Nephron progenitor cell (in vitro differentiated cells): Measurements from ENCODE around the gene WDR54.
A peak's percentile ranks its signal among the peaks of the same experiment; 100 is the strongest.
"Not testable (repeated sequence)": the region's sequence is repeated elsewhere in the genome, so short reads cannot be mapped to it uniquely, and the experiment has no call there.

Experiments
- DNase-seq: peaks from one replicate; pipeline ENCODE4 v3.0.0; 2021
- H3K27ac Mint-ChIP-seq: 2 replicates; pipeline ENCODE4 v1.8.0; 2021; ENCODE audit warnings: mild to moderate bottlenecking, moderate library complexity, mixed read lengths
- H3K27me3 Mint-ChIP-seq: 2 replicates; pipeline ENCODE4 v1.8.0; 2021; ENCODE audit warnings: mild to moderate bottlenecking, low read depth, mixed read lengths; ENCODE audit not compliant: poor library complexity
- H3K36me3 Mint-ChIP-seq: 2 replicates; pipeline ENCODE4 v1.8.0; 2021; ENCODE audit warnings: low read depth, mixed read lengths
- H3K4me1 Mint-ChIP-seq: 2 replicates; pipeline ENCODE4 v1.8.0; 2021; ENCODE audit warnings: mixed read lengths
- H3K4me3 Mint-ChIP-seq: 2 replicates; pipeline ENCODE4 v1.8.0; 2021; ENCODE audit warnings: mild to moderate bottlenecking, moderate library complexity, mixed read lengths
- H3K9me3 Mint-ChIP-seq: 2 replicates; pipeline ENCODE4 v1.8.0; 2021; ENCODE audit warnings: mild to moderate bottlenecking, moderate library complexity, mixed read lengths
- TF ChIP-seq, protein P1 (sequence below): fragments of 200-600 bp; sonication (generic); IDR thresholded peaks from 2 replicates; pipeline ENCODE4 v1.5.0; 2021; ENCODE audit warnings: antibody characterized with exemption

The WDR54 gene

DNA sequence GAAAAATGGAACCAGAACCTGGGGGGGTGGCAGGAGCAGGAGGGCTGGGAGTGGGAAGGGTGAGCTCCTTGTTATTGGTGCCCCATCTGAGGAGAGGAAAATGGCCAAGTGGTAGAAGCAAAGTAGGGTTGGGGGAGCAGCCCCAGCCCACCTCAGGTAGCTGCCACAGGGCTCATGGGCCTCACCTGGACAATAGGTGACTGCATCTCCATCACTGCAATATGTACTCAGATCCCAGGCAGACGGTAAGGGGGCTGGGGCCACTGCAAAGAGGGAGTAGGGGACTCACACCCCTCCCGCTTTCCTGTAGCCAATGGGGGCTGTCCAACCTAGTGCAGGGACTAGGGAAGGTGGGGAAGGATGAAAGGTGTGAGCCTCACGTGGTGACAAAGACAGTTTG, 4.3 kb upstream of the WDR54 start:
- Mint-ChIP-seq H3K27me3 (peaks cover 14% of the 10 kb centered on the region), H3K4me3 (no peak overlapping the region), H3K36me3 (no peaks in the 10 kb centered on the region), H3K9me3 (no peaks in the 10 kb centered on the region), H3K4me1 (peaks cover 31% of the 10 kb centered on the region), H3K27ac (no peak overlapping the region)
- DNase-seq = no peak
- TF ChIP-seq, protein P1, sequence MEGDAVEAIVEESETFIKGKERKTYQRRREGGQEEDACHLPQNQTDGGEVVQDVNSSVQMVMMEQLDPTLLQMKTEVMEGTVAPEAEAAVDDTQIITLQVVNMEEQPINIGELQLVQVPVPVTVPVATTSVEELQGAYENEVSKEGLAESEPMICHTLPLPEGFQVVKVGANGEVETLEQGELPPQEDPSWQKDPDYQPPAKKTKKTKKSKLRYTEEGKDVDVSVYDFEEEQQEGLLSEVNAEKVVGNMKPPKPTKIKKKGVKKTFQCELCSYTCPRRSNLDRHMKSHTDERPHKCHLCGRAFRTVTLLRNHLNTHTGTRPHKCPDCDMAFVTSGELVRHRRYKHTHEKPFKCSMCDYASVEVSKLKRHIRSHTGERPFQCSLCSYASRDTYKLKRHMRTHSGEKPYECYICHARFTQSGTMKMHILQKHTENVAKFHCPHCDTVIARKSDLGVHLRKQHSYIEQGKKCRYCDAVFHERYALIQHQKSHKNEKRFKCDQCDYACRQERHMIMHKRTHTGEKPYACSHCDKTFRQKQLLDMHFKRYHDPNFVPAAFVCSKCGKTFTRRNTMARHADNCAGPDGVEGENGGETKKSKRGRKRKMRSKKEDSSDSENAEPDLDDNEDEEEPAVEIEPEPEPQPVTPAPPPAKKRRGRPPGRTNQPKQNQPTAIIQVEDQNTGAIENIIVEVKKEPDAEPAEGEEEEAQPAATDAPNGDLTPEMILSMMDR = no peak

GRCh38 chr2:74417763-74418162, 3.8 kb upstream of the WDR54 start:
- Mint-ChIP-seq H3K4me3 (no peak overlapping the region), H3K4me1 (peaks cover 36% of the 10 kb centered on the region), H3K9me3 (no peaks in the 10 kb centered on the region), H3K36me3 (no peaks in the 10 kb centered on the region), H3K27ac (no peak overlapping the region), H3K27me3 (peaks cover 17% of the 10 kb centered on the region)
- no peak for DNase-seq
- TF ChIP-seq, protein P1 = no peak

DNA sequence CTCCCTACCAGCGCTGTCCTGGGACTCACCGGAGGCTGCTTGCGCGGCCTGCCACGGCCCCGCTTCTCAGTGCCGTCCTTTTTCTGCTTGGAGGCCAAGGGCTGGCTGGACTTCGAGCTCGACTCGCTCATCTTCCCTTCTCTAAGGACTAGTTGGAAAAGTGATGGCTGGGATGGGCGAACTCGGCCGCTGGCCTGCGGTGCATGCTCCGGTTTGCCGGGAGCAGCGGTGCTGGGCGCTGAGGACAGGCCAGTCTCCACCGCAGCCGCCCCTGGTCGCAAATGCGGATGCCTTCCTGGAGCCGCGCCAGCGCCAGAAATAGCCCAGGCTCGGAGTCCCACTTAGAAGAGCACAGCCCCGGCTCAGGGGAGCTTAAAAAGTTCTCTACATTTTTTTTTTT, 3.2 kb upstream of the WDR54 start:
- TF ChIP-seq, protein P1 = no peak
- Mint-ChIP-seq H3K4me1 (peaks cover 39% of the 10 kb centered on the region), H3K36me3 (no peaks in the 10 kb centered on the region), H3K9me3 (no peaks in the 10 kb centered on the region), H3K27ac (no peak overlapping the region), H3K4me3 (no peak overlapping the region), H3K27me3 (peaks cover 19% of the 10 kb centered on the region)
- DNase-seq = no peak

- Mint-ChIP-seq H3K9me3 (no peaks in the 10 kb centered on the region), H3K4me1 (peaks cover 43% of the 10 kb centered on the region), H3K36me3 (no peaks in the 10 kb centered on the region), H3K27ac (no peak overlapping the region), H3K27me3 (peaks cover 21% of the 10 kb centered on the region), H3K4me3 (no peak overlapping the region)
- TF ChIP-seq, protein P1 = no peak
- DNase-seq = no peak
Observed at GRCh38 chr2:74419345-74419744, 2.2 kb upstream of the WDR54 start.

- TF ChIP-seq, protein P1 = no peak
- H3K4me1 Mint-ChIP-seq = peaks cover 49% of the 10 kb centered on the region
- H3K36me3 Mint-ChIP-seq = peaks cover 5% of the 10 kb centered on the region
- H3K27me3 Mint-ChIP-seq = peaks cover 21% of the 10 kb centered on the region
- no peak overlapping the region for H3K27ac Mint-ChIP-seq
- H3K4me3 Mint-ChIP-seq = peak overlapping the region; percentile 23
- H3K9me3 Mint-ChIP-seq = no peaks in the 10 kb centered on the region
- no peak for DNase-seq
Observed at GRCh38 chr2:74420006-74420405, 1.5 kb upstream of the WDR54 start.

GRCh38 chr2:74420443-74421103, 957 bp upstream of the WDR54 start:
- DNase-seq, H3K9me3 Mint-ChIP-seq, H3K27ac Mint-ChIP-seq: not testable (repeated sequence)
- peaks cover 21% of the 10 kb centered on the region for H3K27me3 Mint-ChIP-seq
- peaks cover 10% of the 10 kb centered on the region for H3K36me3 Mint-ChIP-seq
- H3K4me1 Mint-ChIP-seq = peaks cover 49% of the 10 kb centered on the region
- peak overlapping the region; percentile 95 for H3K4me3 Mint-ChIP-seq
